Iris pigment epithelial cell (primary cell): ENCODE results near the gene KCNB1.

Source experiments
- DNase-seq: peaks from one replicate; pipeline ENCODE4 v3.0.0-alpha.2; 2011; ENCODE audit warnings: low read depth

KCNB1 gene

GRCh38 chr20:49497398-49497669, 14.9 kb upstream of the KCNB1 start:
- DNase-seq = no peak

GRCh38 chr20:49496553-49497397, 14.3 kb upstream of the KCNB1 start:
- no peak for DNase-seq

DNA sequence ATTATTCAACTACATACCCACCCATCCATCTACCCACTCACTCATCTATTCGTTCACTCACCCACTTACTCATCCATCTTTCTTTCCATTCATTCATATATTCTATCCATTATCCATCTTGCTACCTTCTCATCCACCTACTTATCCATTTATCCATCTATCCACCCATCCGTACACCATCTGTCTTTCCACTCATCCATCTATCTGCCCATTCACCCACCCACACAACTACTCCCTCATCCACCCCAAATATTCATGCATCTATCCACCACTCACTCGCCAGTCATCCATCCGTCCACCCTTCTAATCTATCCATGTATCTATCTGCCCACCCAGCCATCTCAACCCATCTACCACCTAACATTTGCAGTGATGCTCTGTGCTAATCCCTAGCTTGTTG, 13.6 kb upstream of the KCNB1 start:
- no peak for DNase-seq

- no peak for DNase-seq
These were observed 8.2 kb upstream of the KCNB1 start for GRCh38 chr20:49490689-49491088.

DNA sequence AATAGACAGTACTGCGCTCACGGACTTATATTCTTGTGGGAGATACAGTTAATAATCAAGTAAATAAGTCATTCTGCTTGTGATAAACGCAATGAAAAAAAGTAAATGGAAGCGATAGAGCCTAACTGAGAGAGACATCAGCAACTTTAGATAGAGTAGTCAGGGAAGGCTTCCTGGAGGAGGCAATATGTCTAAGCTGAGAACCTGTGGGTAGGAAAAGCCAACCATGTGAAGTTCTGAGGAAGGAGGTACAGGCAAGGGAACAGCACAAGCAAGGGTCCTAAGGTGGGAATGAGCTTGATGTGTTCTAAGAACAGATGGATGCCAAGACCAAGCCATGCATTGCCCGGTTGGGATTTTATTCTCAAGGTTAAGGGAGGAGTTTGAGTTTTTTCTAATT, 7.2 kb upstream of the KCNB1 start:
- DNase-seq = no peak

DNA sequence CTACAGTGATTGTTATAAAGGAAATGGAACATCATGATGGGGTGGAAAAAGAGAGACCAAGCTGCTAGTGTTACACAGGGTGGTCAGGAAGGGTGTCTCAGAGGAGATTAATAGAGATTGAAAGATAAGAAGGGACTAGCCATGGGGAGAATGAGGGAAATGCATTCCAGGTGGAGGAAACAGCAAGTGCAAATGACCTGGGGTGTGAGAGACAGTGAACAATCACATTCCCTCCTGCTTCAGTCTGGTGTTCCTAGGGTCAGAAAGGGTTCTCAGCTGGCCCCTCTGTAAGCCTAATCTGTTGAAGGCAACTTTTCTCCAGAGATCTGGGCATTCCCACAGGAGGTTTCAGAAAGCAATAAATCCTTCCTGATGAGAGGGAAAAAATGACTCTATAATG, 3.6 kb upstream of the KCNB1 start:
- no peak for DNase-seq

- no peak for DNase-seq
These were observed 3.1 kb upstream of the KCNB1 start for GRCh38 chr20:49485563-49485962.

- peak; percentile 78 for DNase-seq
These were observed 2.0 kb upstream of the KCNB1 start for GRCh38 chr20:49484180-49485140.

- no peak for DNase-seq
These were observed 1.2 kb upstream of the KCNB1 start for GRCh38 chr20:49483696-49484123.

DNA sequence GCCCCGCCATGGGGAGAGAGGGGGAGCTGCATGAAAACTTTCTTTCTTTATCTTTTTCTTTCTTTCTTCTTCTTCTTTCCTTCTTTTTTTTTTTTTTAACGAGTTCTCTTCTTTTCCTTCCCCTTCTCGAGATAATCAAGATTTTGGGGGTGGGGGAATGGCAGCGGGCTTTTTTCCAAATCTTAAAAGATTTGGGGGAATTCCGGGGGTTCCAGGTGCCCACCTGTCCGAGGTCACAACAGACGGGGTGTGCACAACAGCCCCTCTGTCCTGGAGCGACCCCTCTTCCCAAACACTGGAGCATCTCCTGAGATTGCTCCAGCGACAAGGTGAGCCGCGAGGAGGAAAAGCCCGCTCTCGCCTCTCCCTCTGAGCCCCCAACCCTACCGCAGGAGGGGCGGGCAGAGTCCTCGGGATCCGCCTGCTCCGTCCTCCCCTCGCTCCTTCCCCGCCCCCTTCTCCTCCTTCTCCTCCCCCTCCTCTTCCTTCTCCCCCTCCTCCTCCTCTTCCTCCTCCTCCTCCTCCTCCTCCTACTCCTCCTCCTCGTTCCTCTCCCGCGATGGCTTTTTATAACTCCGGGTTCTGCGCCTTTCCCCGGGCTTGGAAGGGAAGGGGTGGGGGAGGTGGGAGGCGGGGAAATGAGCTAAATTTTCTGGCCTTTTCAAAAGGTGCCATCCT, 689 bp upstream of the KCNB1 start:
- DNase-seq = no peak

DNA sequence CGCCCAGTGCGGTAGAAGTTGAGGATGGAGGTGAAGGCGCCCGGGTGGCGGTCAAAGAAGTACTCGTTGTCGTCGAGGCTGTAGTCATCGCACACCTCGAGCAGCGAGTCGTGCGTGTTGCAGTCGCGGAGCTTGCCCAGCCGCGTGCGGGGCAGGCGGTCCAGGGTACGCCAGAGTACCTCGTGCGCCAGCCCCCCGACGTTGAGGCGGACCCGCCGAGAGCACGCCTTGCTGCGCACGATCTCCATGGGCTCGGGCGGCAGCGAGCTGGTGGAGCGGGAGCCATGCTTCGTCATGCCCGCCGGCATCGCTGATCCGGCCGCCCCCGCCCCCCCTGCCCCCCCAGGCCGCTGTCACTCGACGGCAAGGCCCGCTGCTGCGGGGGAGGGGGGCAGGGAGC, 295 bp downstream of the KCNB1 start:
- DNase-seq = no peak

DNA sequence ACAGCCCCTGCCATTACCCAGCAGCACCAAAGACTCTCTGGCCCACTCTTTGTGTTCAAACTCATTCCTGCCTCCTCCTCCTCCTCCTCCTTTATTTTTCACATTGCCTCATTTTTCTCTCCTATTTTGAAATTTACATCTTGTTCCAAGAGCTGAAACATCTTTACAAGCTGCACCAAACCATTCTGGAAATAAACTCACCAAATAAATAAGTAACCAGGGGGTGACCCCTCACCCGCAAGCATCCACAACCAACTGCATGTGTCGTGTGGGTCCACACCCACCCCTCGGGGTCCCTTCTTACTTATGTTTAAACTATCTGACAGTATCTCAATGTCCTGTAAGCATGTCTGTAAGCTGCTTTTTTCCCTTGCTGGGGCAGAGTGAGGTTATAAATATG, 1.4 kb downstream of the KCNB1 start:
- no peak for DNase-seq

GRCh38 chr20:49480236-49480635, 2.2 kb downstream of the KCNB1 start:
- no peak for DNase-seq

DNA sequence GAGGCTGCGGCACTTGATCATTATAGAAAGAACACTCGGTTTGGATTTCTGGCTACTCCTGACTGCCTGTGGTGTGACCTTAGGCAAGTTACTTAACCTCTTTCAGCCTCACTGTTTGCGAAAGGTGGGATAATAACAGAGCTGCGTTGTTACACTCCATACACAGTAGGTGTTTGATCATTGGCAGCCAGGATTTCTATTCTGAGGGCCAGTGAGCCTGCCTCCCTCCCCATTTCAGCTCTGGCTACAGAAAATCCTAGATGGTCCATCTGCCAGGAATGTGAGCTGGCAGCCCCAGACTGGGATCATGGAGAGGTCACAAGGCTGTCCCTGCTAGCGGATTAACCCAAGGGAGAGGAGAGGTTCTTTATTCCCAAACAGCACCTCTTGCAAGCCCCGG, 2.7 kb downstream of the KCNB1 start:
- no peak for DNase-seq

DNA sequence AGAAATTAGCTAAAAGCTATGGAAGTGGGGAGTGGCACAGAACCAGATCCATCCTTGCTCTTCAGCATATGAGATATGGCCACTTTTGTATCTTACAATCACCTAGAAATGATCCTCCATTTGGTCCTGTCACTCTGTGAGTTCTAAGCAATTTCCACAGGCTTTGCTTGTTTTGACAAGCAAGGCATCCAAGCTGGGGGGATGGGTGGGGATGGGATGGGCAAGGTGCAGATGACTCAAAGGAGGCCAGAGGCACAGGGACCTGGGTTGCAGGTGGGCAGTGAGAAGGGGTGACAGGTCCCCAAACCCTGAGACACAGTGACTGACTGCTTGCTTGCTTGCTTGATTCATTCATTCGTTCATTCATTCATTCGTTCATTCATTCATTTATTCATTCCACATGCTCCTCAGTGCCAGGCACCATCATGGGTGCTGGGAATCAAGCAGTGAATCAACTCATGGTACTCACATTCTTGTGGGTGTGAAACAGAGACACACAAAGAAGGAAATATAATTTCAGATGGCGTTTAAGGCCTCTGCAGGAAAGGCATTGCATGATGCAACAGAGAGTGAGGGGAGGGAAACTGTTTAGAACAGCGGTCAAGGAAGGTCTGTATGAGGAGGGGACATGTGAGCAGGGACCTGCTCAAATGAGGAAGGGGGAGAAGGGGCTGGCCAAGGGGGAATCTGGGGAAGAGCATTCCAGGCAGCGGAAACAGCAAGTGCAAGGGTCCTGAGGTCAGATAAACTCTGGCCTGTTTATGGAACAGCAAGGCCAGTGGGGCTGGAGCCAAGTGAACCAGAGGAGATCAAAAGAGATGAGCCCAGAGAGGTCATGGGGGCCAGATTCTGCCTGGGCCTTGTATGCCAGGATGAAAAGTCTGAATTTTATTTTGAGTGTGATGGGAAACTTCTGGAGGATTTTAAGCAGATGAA, 3.4 kb downstream of the KCNB1 start:
- no peak for DNase-seq

DNA sequence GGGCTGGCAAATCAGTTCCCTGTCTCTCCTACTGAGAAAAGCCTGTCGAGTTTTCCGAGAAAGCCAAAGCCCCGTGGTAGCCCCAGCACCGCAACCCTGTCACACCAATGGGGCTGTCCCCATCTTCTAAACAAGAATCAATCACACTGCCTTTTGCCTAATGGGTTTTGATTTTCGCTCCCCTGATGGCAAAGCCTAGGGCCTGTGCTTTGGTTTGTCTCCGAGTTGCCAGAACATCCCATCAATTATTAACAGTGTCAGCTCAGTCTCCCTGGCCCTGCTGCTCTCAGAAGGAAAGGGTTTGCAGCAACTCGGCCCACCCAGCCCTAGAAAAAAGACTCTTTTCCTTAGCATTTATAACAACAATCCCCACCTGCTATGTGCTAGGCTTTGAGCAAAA, 4.2 kb downstream of the KCNB1 start:
- DNase-seq = no peak

DNA sequence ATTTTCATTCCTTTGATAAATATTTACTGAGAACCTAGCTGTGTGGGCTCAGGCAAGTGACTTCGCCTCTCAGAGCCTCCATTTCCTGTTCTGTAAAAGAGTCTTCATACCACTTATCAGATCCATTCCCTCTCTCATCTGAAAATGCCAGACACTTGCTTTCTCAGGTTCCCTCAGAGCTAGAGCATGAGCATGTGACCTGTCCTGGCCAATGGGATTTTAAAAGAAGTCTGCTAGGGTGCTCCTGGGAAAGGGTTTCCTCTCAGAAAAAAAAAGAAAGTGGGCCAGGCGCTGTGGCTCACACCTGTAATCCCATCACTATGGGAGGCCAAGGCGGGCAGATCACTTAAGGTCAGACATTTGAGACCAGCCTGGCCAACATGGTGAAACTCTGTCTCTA, 5.3 kb downstream of the KCNB1 start:
- DNase-seq = no peak

- DNase-seq = no peak
These were observed 6.5 kb downstream of the KCNB1 start for GRCh38 chr20:49476016-49476355.

- DNase-seq = no peak
These were observed 7.0 kb downstream of the KCNB1 start for GRCh38 chr20:49475292-49476015.

DNA sequence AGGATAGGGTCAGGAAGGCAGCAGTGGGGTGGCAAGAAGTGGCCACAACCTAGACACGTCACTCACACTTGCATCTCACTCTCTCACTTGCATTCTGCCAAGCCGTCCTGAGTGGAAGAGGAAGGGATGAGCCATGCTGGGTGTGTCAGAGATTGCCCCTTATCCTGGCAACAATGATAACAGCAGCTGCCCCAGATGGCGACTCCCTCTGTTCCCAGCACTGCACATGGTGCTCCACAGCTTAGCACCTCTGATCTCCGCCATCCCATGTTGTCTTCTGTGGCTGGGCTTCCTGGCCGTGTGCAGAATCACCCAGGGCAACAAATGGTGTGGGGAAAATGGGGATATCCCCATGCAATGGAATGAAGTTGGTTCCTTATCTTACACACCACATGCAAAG, 11.1 kb downstream of the KCNB1 start:
- no peak for DNase-seq

DNA sequence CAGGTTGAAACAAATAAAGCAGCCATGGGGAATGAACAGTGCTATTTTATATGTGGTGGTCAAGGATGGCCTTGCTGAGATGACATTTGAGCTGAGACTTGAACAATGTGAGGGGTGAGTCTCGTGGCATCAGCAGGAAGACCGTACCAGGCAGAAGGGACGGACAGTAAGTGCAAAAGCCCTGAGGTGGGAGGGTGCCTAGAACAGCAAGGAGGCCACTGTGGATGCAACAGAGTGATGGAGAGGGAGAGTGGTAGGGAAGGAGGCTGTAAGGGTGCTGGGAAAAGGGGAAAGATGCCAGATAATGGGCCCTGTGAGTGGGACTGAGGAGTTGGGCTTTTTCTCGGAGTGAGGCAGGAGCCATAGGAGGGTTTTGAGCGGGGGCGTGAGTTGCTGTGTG, 11.5 kb downstream of the KCNB1 start:
- no peak for DNase-seq
